HepG2 (cell line): ENCODE measurements around the gene FKBP1A. TPM values are rescaled to one million over a fixed set of nuclear protein-coding genes. Genes with fewer than 3 reads are reported as not detected.
A peak's percentile ranks its signal among the peaks of the same experiment; 100 is the strongest.

ENCODE experiments used
- ATF2 ChIP-seq: sonication (generic); formaldehyde crosslinking; IDR thresholded peaks from 2 replicates; pipeline ENCODE4 v1.4.0; 2020; ENCODE audit warnings: missing genetic modification reagents
- ATRX ChIP-seq: sonication (generic); formaldehyde crosslinking; IDR thresholded peaks from 2 replicates; pipeline ENCODE4 v1.4.0; 2020; ENCODE audit warnings: missing genetic modification reagents, borderline replicate concordance
- CEBPB ChIP-seq: IDR thresholded peaks from 2 replicates; pipeline ENCODE4 v1.6.1; 2011; ENCODE audit warnings: low read depth, low read length, improper control_type of control experiment, borderline replicate concordance
- CHD2 ChIP-seq: IDR thresholded peaks from 2 replicates; pipeline ENCODE4 v1.6.1; 2011; ENCODE audit warnings: low read depth, low read length, improper control_type of control experiment
- CREM ChIP-seq, 2 experiments: sonication (generic) in 1 of 2; formaldehyde crosslinking in 1 of 2; IDR thresholded peaks; 2 replicates each; pipeline versions ENCODE4 v1.4.0 to v1.6.1; 2016 to 2020; ENCODE audit warnings: antibody characterized with exemption in 1 of 2, mild to moderate bottlenecking in 1 of 2, missing genetic modification reagents in 1 of 2
- GTF2F1 ChIP-seq: fragments of 150-350 bp; IDR thresholded peaks from 2 replicates; pipeline ENCODE4 v1.6.1; 2014; ENCODE audit warnings: low read length
- HDAC1 ChIP-seq: sonication (generic); formaldehyde crosslinking; IDR thresholded peaks from 2 replicates; pipeline ENCODE4 v1.5.1; 2020; ENCODE audit warnings: mild to moderate bottlenecking, missing genetic modification reagents
- KLF9 ChIP-seq: IDR thresholded peaks from 2 replicates; pipeline ENCODE4 v1.6.1; 2016; ENCODE audit warnings: low read depth
- LCORL ChIP-seq, 2 experiments: fragments of 450-650 bp in 1 of 2; sonication (generic) in 1 of 2; formaldehyde crosslinking in 1 of 2; IDR thresholded peaks; 2 replicates each; pipeline versions ENCODE4 v1.5.0 to v1.6.1; 2017 to 2020; ENCODE audit warnings: antibody characterized with exemption in 1 of 2, missing genetic modification reagents in 1 of 2
- MIER2 ChIP-seq: IDR thresholded peaks from 2 replicates; pipeline ENCODE4 v1.6.1; 2016; ENCODE audit warnings: missing biosample characterization, missing genetic modification reagents
- MYNN ChIP-seq: sonication (generic); formaldehyde crosslinking; IDR thresholded peaks from 2 replicates; pipeline ENCODE4 v1.4.0; 2020; ENCODE audit warnings: mild to moderate bottlenecking, low read depth, missing genetic modification reagents
- NR3C1 ChIP-seq: sonication (generic); formaldehyde crosslinking; IDR thresholded peaks from 2 replicates; pipeline ENCODE4 v1.4.0; 2020; ENCODE audit warnings: missing genetic modification reagents
- RARA ChIP-seq: IDR thresholded peaks from 2 replicates; pipeline ENCODE4 v1.6.1; 2016; ENCODE audit warnings: missing genetic modification reagents, missing compliant biosample characterization
- THAP7 ChIP-seq: sonication (generic); formaldehyde crosslinking; IDR thresholded peaks from 2 replicates; pipeline ENCODE4 v1.8.1; 2023; ENCODE audit warnings: mild to moderate bottlenecking, missing genetic modification reagents
- YEATS2 ChIP-seq: sonication (generic); formaldehyde crosslinking; IDR thresholded peaks from 2 replicates; pipeline ENCODE4 v1.4.0; 2020; ENCODE audit warnings: missing genetic modification reagents, borderline replicate concordance
- ZBTB49 ChIP-seq: sonication (generic); formaldehyde crosslinking; IDR thresholded peaks from 2 replicates; pipeline ENCODE4 v1.4.0; 2020; ENCODE audit warnings: missing genetic modification reagents, borderline replicate concordance
- ZNF431 ChIP-seq: sonication (generic); formaldehyde crosslinking; IDR thresholded peaks from 2 replicates; pipeline ENCODE4 v1.9.0; 2022; ENCODE audit warnings: missing genetic modification reagents, low read depth, mild to moderate bottlenecking, borderline replicate concordance
- ZNF501 ChIP-seq: sonication (generic); formaldehyde crosslinking; IDR thresholded peaks from 2 replicates; pipeline ENCODE4 v1.5.1; 2020; ENCODE audit warnings: mild to moderate bottlenecking, moderate library complexity, missing genetic modification reagents
- ZNF513 ChIP-seq: sonication (generic); formaldehyde crosslinking; conservative IDR thresholded peaks from 2 replicates; pipeline ENCODE4 v1.5.0; 2020; ENCODE audit warnings: missing genetic modification reagents
- ZNF549 ChIP-seq: sonication (generic); formaldehyde crosslinking; IDR thresholded peaks from 2 replicates; pipeline ENCODE4 v1.5.0; 2020; ENCODE audit warnings: missing genetic modification reagents
- ZNF552 ChIP-seq: sonication (generic); formaldehyde crosslinking; IDR thresholded peaks from 2 replicates; pipeline ENCODE4 v1.9.0; 2022; ENCODE audit warnings: missing genetic modification reagents, mild to moderate bottlenecking, borderline replicate concordance
- polyA plus RNA-seq, 8 experiments: library from polyadenylated mRNA; depleted of rRNA in 3 of 8; stranded (reverse) in 7 of 8; unstranded in 1 of 8; fragments of >200 nt; fragmentation: Illumina TruSeq in 4 of 8; extraction: Trizol in 4 of 8; gene quantifications; 2 replicates each; pipeline versions ENCODE4 v1.2.1 to v1.2.3, GENCODE V29; 2011 to 2016; ENCODE audit warnings: low read depth in 4 of 8, missing spikeins in 1 of 8, mixed read lengths in 1 of 8; ENCODE audit not compliant: insufficient read depth in 1 of 8
- total RNA-seq, 5 experiments: library from RNA; depleted of rRNA; stranded (reverse); fragments of >200 nt; fragmentation: Illumina TruSeq; extraction: Trizol; gene quantifications; 2 replicates each; pipeline ENCODE4 v1.2.3, GENCODE V29; 2016; ENCODE audit warnings: low read depth in 1 of 5

Gene FKBP1A
- total and polyA plus RNA-seq, 2 of the 13 experiments (the other 11 are each of a cell fraction or from before 2014, with no cell fraction given) = 119 to 468 TPM

- TF ChIP-seq ATF2 (CRISPR knock-in tag) (peak; percentile 38; the same call in 1 of the 2 replicates), GTF2F1 (no peak), NR3C1 (CRISPR knock-in tag) (no peak), CREM (IDR thresholded peaks at IDR 0.05) (peak; percentile 73; the same call in 1 of the 2 replicates), CREM (CRISPR knock-in tag; IDR thresholded peaks at IDR 0.05) (no peak), ZBTB49 (no peak), ZNF501 (CRISPR knock-in tag) (peak; percentile 49; the same call in 1 of the 2 replicates), CEBPB (no peak), THAP7 (CRISPR knock-in tag) (peak; percentile 59; the same call in 1 of the 2 replicates), CHD2 (no peak; the same call in 1 of the 2 replicates), MYNN (no peak), RARA (peak; percentile 91), ZNF552 (CRISPR knock-in tag) (no peak), ZNF431 (CRISPR knock-in tag) (peak; percentile 34; the same call in 1 of the 2 replicates), HDAC1 (CRISPR knock-in tag) (peak; percentile 68; the same call in 1 of the 2 replicates), ZNF513 (CRISPR knock-in tag) (no peak), MIER2 (CRISPR knock-in tag) (peak; percentile 31; the same call in 1 of the 2 replicates), LCORL (IDR thresholded peaks at IDR 0.05) (0 out of 2 replicates have a peak, but pooled peaks have one; percentile 36), LCORL (CRISPR knock-in tag; IDR thresholded peaks at IDR 0.05) (peak; percentile 88), ZNF549 (no peak), KLF9 (0 out of 2 replicates have a peak, but pooled peaks have one; percentile 35), YEATS2 (peak; percentile 21; the same call in 1 of the 2 replicates), ATRX (CRISPR knock-in tag) (no peak)
Measured at GRCh38 chr20:1327827-1328679, 64.8 kb downstream of the FKBP1A start (continued).
